ENCODE results near the gene MICAL3.

MICAL3 gene

GRCh38 chr22:17817511-17818065 is 206.8 kb downstream of the MICAL3 start:
- Histone ChIP-seq H3K27ac (no peak overlapping the region), H3K4me3 (no peak overlapping the region)

- no peak overlapping the region for H3K27ac ChIP-seq
These were observed 207.3 kb downstream of the MICAL3 start for GRCh38 chr22:17817079-17817478.

DNA sequence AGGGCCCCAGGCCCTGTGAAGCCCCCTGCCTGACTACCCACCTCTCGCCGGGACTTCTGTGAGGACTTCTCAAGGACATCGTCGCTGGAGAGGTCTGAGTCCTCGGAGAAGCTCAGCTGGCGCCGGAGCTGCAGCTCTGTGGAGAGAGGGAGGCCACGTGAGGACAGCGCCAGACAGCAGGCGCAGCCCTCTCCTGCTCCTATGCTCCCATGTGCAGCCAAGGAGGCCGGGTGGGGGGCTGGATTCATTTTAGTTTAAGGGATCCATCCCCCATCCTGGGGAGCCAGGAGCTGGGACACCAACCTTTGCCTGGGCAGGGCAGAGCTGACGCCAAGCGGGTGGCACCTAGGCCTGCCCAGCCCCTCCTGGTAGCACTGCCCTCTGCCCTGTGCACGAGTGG is 207.7 kb downstream of the MICAL3 start:
- no peak overlapping the region for H3K27ac ChIP-seq
- no peak overlapping the region for H3K4me3 ChIP-seq

More at GRCh38 chr22:17817079-17817478, 207.3 kb downstream of the MICAL3 start:
- H3K4me3 ChIP-seq: no peak overlapping the region

DNA sequence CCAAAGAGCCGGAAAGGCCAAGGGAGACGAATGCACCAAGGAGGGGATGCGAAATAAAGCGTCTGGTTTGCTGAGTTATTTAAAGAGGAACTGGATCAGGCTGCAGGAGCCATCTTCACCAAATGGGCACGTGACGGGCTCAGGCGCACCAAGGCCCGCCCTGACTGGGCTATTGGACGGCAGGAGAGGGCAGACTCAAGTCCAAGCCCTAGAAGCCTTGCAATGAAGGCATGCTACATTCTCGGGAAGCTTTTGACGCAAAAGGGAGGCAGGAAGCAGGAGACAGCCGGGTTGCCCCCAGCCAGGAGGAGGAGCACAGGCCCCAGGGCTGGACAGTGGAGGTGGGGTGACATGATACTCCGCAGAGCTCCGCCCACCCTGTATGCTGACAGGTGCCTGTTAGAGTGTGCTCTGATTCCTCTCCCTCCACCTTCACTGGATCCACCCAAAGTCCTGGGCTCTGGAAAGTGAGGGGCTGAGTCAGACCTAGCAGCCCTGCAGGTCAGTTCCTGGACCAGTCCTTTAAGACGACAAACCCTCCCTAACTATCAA is 208.6 kb downstream of the MICAL3 start:
- H3K27ac ChIP-seq: no peak overlapping the region

DNA sequence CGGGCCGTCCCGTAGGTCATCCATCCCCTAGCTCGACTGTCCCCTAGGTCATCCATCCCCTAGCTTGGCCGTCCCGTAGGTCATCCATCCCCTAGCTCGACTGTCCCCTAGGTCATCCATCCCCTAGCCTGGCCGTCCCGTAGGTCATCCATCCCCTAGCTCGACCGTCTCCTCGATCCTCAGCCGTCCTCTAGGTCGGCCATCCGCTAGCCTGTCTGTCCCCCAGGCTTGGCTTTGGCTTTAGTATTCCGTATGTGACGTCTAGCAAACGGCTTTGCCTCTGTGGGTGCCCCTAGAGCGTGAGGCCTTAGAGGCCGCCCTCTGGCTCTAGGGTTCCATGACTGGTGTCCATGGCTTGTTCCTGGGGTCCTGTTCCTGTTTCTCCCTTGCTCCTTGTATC is 209.5 kb downstream of the MICAL3 start:
- Histone ChIP-seq H3K27ac (no peak overlapping the region), H3K4me3 (no peak overlapping the region)

More for the DNA sequence above, 208.6 kb downstream of the MICAL3 start:
- no peak overlapping the region for H3K4me3 ChIP-seq

DNA sequence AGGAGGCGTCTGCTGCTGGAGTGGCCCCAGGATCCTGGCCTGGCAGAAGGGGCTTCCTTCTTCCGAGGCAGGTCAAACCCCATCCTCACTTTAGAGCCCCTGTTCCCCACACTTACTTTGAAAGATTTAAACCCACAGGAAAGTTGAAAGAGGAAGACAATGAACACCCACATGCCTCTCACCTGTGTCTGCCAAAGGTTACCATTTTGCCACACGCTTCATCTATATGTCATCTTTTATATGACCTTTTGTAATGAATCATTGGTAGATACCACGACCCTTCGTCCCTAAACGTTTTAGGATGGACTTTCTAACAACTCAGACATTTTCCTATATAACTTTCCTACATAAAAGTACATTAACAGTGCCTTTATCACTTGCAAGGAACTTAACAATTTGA is 210.3 kb downstream of the MICAL3 start:
- Histone ChIP-seq H3K4me3 (no peak overlapping the region), H3K27ac (no peak overlapping the region)

GRCh38 chr22:17811119-17811518 is 213.2 kb downstream of the MICAL3 start:
- Histone ChIP-seq H3K4me3 (no peak overlapping the region), H3K27ac (no peak overlapping the region)

DNA sequence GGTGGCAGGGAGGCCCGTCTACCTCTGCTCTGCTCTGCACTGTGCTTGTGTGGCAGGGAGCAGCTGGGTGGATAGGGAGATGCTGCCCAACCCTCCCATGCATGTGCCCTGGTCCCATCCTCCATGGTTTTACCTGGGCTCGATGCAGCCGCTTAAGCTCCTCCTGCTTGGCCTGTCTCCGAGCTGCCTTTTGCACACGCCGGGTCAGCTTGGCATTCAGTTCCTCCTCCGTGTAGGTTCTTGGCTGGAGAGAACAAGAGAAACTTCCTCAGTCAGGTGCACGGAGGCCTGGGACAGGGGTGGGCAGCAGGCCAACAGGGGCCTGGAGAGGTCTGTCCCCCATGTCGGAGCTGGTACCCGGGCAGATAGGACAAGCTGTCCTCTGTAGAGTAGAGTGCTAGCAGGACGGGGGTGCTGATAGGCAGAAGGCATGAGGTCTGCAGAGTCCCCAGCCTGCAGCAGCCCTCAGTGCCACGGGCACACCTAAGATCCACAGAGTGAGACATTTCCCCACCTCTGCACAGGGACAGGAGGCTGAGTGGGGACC is 213.7 kb downstream of the MICAL3 start:
- Histone ChIP-seq H3K4me3 (no peak overlapping the region), H3K27ac (no peak overlapping the region)

DNA sequence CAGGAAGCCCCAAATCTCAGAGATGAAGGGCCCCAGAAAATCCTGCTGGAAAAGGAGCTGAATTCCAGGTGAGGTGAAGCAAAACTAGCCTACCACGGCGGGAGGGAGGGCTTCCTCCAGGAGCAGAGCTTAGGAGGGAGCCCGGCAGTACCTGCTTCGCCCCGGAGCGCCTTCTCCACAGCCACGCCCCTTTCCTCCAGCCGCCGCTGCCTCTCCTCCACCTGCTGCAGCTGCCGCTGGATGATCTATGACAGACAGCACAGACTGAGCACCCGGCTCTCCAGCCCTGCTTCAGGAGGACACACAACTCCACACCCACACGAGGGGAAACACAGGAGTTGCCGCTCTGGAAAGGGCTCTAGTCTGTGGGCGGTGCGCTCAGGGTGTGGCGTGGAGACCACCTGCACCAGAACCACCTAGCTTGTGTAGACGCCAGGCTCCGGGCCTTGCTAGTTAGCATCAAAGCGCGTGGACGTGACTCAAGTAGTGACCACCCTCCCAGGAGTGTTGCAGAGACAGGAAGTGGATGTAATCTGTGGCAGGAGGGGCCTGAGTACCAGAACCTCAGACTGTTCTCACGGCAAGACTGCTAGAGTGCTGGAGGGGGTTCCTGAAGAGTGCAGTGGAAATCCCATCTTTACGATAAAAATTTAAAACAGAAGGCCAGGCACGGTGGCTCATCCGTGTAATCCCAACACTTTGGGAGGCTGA is 215.5 kb downstream of the MICAL3 start:
- no peak overlapping the region for H3K27ac ChIP-seq

DNA sequence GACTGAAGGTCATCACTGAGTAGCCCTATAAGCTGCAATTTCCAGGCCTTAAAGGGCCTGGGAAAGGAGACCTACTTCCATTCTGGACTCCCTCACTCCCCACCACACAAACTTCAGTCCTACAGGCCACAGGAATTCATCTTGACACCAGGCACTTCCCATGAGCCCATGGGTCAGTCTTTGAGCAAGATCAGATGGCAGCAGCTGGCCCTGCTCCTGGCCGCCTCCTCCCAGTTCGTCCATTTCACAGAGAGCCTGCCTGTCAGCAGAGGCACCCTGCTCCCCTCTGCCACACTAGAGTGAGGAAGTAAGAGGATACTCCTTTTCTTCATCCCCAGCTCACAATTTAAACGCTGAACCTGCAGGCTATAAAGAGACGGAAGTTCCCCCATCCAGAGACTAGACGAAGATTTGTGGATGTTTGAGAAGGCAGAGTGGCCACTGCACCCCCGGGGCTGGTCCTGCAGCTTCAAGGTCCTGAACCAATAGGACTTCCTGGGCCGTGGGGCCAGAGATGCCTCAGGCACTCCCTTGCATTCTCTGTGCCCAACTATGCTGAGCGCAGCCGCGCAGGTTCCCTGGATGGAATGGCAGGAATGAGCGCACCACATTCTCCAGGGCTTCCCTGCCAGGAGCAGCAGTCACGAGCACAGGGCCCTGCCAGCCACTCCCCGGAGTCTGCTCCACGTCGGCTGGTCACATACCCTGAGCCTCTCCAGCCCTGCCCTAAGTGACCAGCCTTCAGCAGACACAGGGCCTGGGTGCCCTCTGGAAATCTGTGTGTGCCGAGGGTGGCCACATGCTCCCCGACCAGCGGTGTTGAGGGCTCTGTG is 216.6 kb downstream of the MICAL3 start:
- H3K27ac ChIP-seq: no peak overlapping the region

More for the DNA sequence above, 215.5 kb downstream of the MICAL3 start:
- H3K4me3 ChIP-seq: no peak overlapping the region

GRCh38 chr22:17807086-17807485 is 217.3 kb downstream of the MICAL3 start:
- no peak overlapping the region for H3K4me3 ChIP-seq
- H3K27ac ChIP-seq: no peak overlapping the region

More for the DNA sequence above, 216.6 kb downstream of the MICAL3 start:
- no peak overlapping the region for H3K4me3 ChIP-seq

DNA sequence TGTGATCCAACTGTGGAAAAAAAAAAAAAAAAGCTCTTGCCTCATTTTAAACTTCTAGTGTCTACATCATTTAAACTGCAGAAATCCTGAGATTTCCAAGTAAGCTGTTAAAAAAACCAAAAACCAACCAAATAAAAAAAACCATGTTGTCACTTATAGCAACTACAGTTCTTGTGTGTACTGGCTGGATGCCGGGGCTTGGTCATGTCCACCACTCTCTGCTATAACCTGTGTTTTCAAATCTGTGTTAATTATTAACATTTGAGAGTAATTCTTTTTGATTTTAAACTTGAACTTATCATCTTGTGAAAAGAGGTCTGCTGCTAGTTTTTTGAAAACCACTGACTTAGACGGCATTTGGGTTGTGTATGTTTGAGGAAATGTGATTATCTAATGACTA is 217.9 kb downstream of the MICAL3 start:
- H3K27ac ChIP-seq: no peak overlapping the region
- H3K4me3 ChIP-seq: no peak overlapping the region

GRCh38 chr22:17804331-17805080 is 219.9 kb downstream of the MICAL3 start:
- H3K27ac ChIP-seq: no peak overlapping the region

DNA sequence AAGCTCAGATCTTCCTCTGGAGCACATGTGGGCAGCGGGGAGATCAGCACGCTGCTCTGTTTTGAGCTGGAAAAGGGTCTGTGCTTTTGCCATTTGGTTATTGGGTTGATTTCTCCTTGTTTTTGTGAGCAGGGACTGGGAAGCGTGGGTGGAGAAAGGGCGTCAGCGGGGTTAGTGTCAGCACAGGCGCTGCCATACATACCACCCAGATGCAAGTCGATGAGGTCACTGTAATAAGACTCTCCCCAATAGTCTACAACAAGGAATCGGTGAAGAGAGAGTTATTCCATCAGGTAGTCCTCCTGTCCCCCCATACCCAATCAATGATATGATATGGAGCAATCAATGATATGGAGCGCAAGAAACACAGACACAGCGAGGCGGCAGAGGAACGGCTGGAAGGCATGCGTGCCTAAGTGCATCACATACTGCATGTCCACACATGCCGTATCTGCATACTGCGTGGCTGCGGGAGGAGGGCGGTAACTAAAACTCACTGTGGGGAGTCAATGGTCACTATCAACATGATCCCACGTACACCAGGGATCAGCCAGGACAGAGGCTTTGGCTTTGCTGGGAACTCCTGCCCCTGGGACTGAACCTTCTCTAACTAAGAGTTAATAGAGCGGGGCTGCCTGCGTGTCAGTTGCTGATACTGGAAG is 220.6 kb downstream of the MICAL3 start:
- Histone ChIP-seq H3K27ac (no peak overlapping the region), H3K4me3 (no peak overlapping the region)

More at GRCh38 chr22:17804331-17805080, 219.9 kb downstream of the MICAL3 start:
- H3K4me3 ChIP-seq: no peak overlapping the region

DNA sequence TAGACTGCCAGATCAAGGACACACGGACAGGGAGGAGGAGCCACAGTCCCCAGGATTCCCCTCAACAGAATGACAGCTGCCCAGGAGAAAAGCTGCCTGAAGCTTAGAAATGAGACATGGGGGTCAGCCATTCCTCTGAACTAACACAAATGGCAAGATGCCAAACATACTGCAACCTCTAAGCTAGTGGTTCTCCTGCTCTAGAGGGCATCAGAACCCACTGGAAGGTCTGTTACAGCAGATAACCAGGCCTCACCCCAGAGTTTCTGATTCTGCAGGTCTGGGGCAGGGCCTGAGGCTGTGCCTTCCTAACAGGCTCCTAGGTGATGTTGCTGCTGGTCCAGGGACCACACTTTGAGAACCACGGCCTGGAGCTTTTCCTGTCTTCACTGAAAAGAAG is 221.5 kb downstream of the MICAL3 start:
- no peak overlapping the region for H3K27ac ChIP-seq
- no peak overlapping the region for H3K4me3 ChIP-seq

DNA sequence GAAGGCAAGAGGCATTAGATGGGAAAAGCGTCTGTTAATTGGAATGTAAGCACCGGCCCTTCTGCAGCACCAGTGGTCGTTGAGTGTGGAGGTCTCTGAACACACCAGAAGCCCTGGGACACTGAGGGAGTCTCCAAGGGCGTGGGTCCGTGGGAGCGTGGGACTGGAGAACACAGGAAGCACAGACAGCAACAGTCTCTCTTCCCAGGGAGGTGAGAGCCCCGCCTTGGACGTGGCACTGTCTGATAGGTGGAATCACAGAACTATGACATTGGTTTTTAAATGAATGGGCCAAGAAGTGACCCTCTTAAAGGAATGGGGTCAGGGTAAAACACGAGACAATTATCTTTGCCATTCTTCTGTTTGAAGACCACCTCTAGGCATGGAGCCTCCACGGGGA is 221.9 kb downstream of the MICAL3 start:
- H3K4me3 ChIP-seq: no peak overlapping the region
- no peak overlapping the region for H3K27ac ChIP-seq

DNA sequence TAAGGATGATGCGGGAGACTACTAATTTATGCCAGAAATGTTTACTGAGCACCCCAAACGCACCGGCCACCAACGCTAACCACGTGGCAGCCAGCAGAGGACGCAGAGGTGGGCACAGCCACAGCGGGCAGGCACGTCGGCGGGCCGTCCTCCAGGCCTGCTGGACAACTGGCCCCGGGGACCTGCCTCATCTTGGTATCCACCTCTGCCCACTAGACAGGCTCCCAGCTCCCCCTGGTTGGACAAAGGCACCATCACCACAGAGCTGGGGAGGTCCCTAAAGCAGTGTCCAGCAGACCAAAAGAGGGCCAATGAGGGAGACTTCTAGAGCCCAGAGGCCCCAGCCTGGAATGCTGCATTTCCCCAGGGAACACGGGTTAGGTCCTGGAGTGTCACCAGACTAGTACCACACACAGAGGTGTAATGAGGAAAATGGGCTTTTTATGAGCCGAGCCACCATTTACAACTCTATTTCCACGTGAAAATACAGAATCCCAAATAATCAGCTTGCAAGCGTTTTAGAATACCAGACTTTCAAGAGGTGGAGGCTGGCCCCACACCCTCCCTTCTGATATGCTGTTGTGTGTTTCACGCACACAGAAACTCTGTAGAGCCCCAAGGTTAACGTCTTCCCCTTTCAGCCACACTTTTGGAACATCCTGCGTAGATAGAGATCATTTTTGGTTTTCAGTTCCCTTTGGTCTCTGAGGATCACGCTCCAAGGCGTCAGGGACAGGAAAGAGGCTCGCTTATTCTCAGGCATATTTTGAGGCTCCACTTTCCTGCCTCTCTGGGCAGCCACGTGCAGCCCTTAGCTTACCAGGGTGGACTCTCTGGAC is 226.4 kb downstream of the MICAL3 start:
- peak overlapping the region in 1 of 21 experiments; percentile 18 for H3K27ac ChIP-seq

GRCh38 chr22:17796695-17797094 is 227.7 kb downstream of the MICAL3 start:
- Histone ChIP-seq H3K4me3 (no peak overlapping the region), H3K27ac (peak overlapping the region in 1 of 21 experiments; percentile 10)

More for the DNA sequence above, 226.4 kb downstream of the MICAL3 start:
- H3K4me3 ChIP-seq: no peak overlapping the region
